K562 (cell line): ENCODE measurements around the gene LRRC8E. TPM values are rescaled to one million over a fixed set of nuclear protein-coding genes. Genes with fewer than 3 reads are reported as not detected.

Source experiments
- ATF4 ChIP-seq: fragments of 450-650 bp; formaldehyde crosslinking; IDR thresholded peaks from 2 replicates; pipeline ENCODE4 v1.4.0; 2022; ENCODE audit warnings: mild to moderate bottlenecking, moderate library complexity
- CBX1 ChIP-seq: sonication (generic); IDR thresholded peaks from 2 replicates; pipeline ENCODE4 v1.6.1; 2016; ENCODE audit warnings: antibody characterized with exemption, low read depth, mild to moderate bottlenecking
- ETS2 ChIP-seq: IDR thresholded peaks from 2 replicates; pipeline ENCODE4 v1.6.1; 2016; ENCODE audit warnings: borderline replicate concordance, missing genetic modification characterization, mild to moderate bottlenecking, moderate library complexity, missing compliant biosample characterization; ENCODE audit not compliant: poor library complexity, severe bottlenecking
- FOXM1 ChIP-seq, 2 experiments: fragments of 450-650 bp in 1 of 2; sonication (generic) in 1 of 2; formaldehyde crosslinking in 1 of 2; IDR thresholded peaks; 2 replicates each; pipeline versions ENCODE4 v1.6.1 to v1.9.0; 2017 to 2022; ENCODE audit warnings: low read depth in 2 of 2, mild to moderate bottlenecking in 2 of 2, missing genetic modification reagents in 1 of 2, moderate library complexity in 1 of 2
- JUN ChIP-seq, 2 experiments: sonication (generic) in 1 of 2; formaldehyde crosslinking in 1 of 2; IDR thresholded peaks; 2 replicates each; pipeline versions ENCODE4 v1.6.1 to v1.8.0; 2012 to 2022; ENCODE audit warnings: borderline replicate concordance in 2 of 2, mild to moderate bottlenecking in 2 of 2, improper control_type of control experiment in 1 of 2, low read depth in 1 of 2, low read length in 1 of 2, missing genetic modification reagents in 1 of 2
- MAZ ChIP-seq, 2 experiments: fragments of 450-650 bp in 1 of 2; sonication (generic) in 1 of 2; formaldehyde crosslinking; IDR thresholded peaks in 1 of 2; conservative IDR thresholded peaks in 1 of 2; 2 replicates each; pipeline versions ENCODE4 v1.4.0 to v1.5.0; 2020; ENCODE audit warnings: mild to moderate bottlenecking in 1 of 2, missing genetic modification reagents in 1 of 2
- MCM5 ChIP-seq: fragments of 450-650 bp; IDR thresholded peaks from 2 replicates; pipeline ENCODE4 v1.6.1; 2016; ENCODE audit warnings: low read depth
- PTRF ChIP-seq: fragments of 450-650 bp; IDR thresholded peaks from 2 replicates; pipeline ENCODE4 v1.6.1; 2016; ENCODE audit warnings: mild to moderate bottlenecking, missing genetic modification characterization, missing compliant biosample characterization
- RBM39 ChIP-seq: fragments of 200-400 bp; formaldehyde crosslinking; optimal IDR thresholded peaks from 2 replicates; pipeline ENCODE3; 2018; ENCODE audit warnings: low read depth, low read length
- SNAPC5 ChIP-seq: fragments of 250-450 bp; sonication (Bioruptor Pico); IDR thresholded peaks from 2 replicates; pipeline ENCODE4 v1.8.0; 2021; ENCODE audit warnings: moderate library complexity, mild to moderate bottlenecking, inconsistent platforms
- U2AF2 ChIP-seq: fragments of 200-400 bp; formaldehyde crosslinking; optimal IDR thresholded peaks from 2 replicates; pipeline ENCODE3; 2017; ENCODE audit warnings: low read depth, mild to moderate bottlenecking, low read length
- ZNF165 ChIP-seq: fragments of 250-450 bp; sonication (Bioruptor Pico); IDR thresholded peaks from 2 replicates; pipeline ENCODE4 v1.4.0; 2020; ENCODE audit warnings: borderline replicate concordance
- ZNF318 ChIP-seq, 2 experiments: fragments of 450-650 bp; IDR thresholded peaks; 2 replicates each; pipeline ENCODE4 v1.6.1; 2016; ENCODE audit warnings: mild to moderate bottlenecking in 2 of 2, borderline replicate concordance in 1 of 2, low read depth in 1 of 2, moderate library complexity in 1 of 2
- ZNF347 ChIP-seq: fragments of 450-650 bp; formaldehyde crosslinking; IDR thresholded peaks from 2 replicates; pipeline ENCODE4 v1.4.0; 2020; ENCODE audit warnings: low read depth, mild to moderate bottlenecking, moderate library complexity
- ZNF507 ChIP-seq: conservative IDR thresholded peaks from 2 replicates; pipeline ENCODE4 v1.6.1; 2017; ENCODE audit warnings: missing genetic modification characterization, missing compliant biosample characterization
- ZNF551 ChIP-seq: fragments of 250-450 bp; sonication (Bioruptor Pico); IDR thresholded peaks from 2 replicates; pipeline ENCODE4 v1.5.0; 2021; ENCODE audit warnings: mild to moderate bottlenecking, moderate library complexity
- ZNF561 ChIP-seq: fragments of 450-650 bp; formaldehyde crosslinking; conservative IDR thresholded peaks from 2 replicates; pipeline ENCODE4 v1.4.0; 2020; ENCODE audit warnings: mild to moderate bottlenecking, moderate library complexity
- polyA plus RNA-seq, 8 experiments: library from polyadenylated mRNA; depleted of rRNA in 4 of 8; stranded (reverse) in 5 of 8; unstranded in 3 of 8; fragments of >200 nt; fragmentation: Nextera tagmentation in 2 of 8; fragmentation: Illumina TruSeq in 1 of 8; extraction: Ambion mirVana in 2 of 8; extraction: Trizol in 1 of 8; gene quantifications; 2 replicates each; pipeline versions ENCODE4 v1.2.1 to v1.2.3, GENCODE V29; 2011 to 2014; ENCODE audit warnings: inconsistent platforms in 1 of 8, missing spikeins in 1 of 8
- total RNA-seq, 7 experiments: library from RNA; depleted of rRNA in 6 of 7; stranded (reverse); fragments of >200 nt in 6 of 7; fragmentation: Illumina TruSeq in 2 of 7; extraction: Trizol in 2 of 7; gene quantifications; 2 replicates each; pipeline versions ENCODE4 v1.2.1 to v1.2.3, GENCODE V29; 2011 to 2021; ENCODE audit warnings: low replicate concordance in 1 of 7

Gene LRRC8E
- total and polyA plus RNA-seq, 9 of the 15 experiments (the other 6 are each of a cell fraction or from before 2014, with no cell fraction given): 0.08 to 5.7 (median 3.5) TPM; not detected in 1

- TF ChIP-seq ZNF347 (CRISPR knock-in tag) (no peak), RBM39 (no peak), CBX1 (no peak), ETS2 (tag) (no peak), MCM5 (no peak), MAZ (CRISPR knock-in tag; conservative IDR thresholded peaks at IDR 0.05 in 1 of 2, IDR thresholded peaks at IDR 0.05 in 1 of 2) (peak; percentile 66 to 83; a peak in 3 of 4 replicates), SNAPC5 (CRISPR knock-in tag) (no peak), FOXM1 (IDR thresholded peaks at IDR 0.05; ENCODE audit: low read depth) (no peak), FOXM1 (CRISPR knock-in tag; IDR thresholded peaks at IDR 0.05; ENCODE audit: low read depth) (no peak), PTRF (tag) (no peak), ATF4 (CRISPR knock-in tag) (no peak), JUN (IDR thresholded peaks at IDR 0.05; ENCODE audit: borderline replicate concordance, low read depth, low read length) (no peak), JUN (CRISPR knock-in tag; IDR thresholded peaks at IDR 0.05; ENCODE audit: borderline replicate concordance) (peak; percentile 77; the same call in 1 of the 2 replicates), ZNF561 (no peak), ZNF165 (CRISPR knock-in tag) (no peak), ZNF318 (IDR thresholded peaks at IDR 0.05; ENCODE audit: borderline replicate concordance in 1 of 2, low read depth in 1 of 2) (no peak), ZNF507 (no peak), U2AF2 (no peak), ZNF551 (CRISPR knock-in tag) (no peak)
Observed at GRCh38 chr19:7920519-7921301, 32.4 kb downstream of the LRRC8E start (continued).
